ENCODE measurements around the gene DHX34.

GRCh38 chr19:47321630-47322029 is 27.5 kb upstream of the DHX34 start:
- TF ChIP-seq CTCF (IDR thresholded peaks at IDR 0.05; ENCODE audit: insufficient read depth, low read length, poor library complexity, severe bottlenecking) (no peak), EZH2phosphoT487 (conservative IDR thresholded peaks at IDR 0.05; ENCODE audit: low read length) (no peak)

Measured in SU-DHL-6 (cell line).